Retinal pigment epithelial cell (primary cell): ENCODE results near the gene CSF1R.
"Not testable (repeated sequence)": the region's sequence is repeated elsewhere in the genome, so short reads cannot be mapped to it uniquely, and the experiment has no call there.

Experiments
- DNase-seq: peaks from one replicate; pipeline ENCODE4 v3.0.0-alpha.2; 2010; ENCODE audit warnings: low read depth
- H3K4me3 ChIP-seq: 2 replicates; pipeline ENCODE4 v1.5.1; 2011; ENCODE audit warnings: mild to moderate bottlenecking, low read length, control low read depth, moderate library complexity
- TF ChIP-seq, protein P1 (sequence below): conservative IDR thresholded peaks from 2 replicates; pipeline ENCODE4 v1.5.1; 2011; ENCODE audit warnings: low read depth, low read length, control low read depth, inconsistent platforms

CSF1R gene

DNA sequence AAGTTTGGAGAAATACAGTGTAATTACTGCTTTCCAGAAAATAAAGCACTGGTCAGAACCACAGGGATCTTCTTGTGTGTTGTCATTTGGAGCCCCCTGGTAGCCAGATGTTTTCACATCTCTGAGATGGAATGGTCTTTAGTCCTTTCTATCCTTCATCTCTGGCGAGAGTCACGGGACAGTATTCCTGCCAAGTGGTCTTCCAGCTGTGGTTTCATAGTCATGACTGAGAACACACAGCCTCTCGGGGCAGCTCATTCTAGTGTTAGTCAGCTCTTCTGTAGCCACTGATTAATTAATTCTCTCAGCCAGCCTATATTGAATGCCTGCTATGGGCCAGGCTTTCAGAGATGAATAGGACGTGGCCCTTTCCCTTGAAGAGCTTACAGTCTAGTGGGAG, 51.7 kb downstream of the CSF1R start:
- TF ChIP-seq, protein P1, sequence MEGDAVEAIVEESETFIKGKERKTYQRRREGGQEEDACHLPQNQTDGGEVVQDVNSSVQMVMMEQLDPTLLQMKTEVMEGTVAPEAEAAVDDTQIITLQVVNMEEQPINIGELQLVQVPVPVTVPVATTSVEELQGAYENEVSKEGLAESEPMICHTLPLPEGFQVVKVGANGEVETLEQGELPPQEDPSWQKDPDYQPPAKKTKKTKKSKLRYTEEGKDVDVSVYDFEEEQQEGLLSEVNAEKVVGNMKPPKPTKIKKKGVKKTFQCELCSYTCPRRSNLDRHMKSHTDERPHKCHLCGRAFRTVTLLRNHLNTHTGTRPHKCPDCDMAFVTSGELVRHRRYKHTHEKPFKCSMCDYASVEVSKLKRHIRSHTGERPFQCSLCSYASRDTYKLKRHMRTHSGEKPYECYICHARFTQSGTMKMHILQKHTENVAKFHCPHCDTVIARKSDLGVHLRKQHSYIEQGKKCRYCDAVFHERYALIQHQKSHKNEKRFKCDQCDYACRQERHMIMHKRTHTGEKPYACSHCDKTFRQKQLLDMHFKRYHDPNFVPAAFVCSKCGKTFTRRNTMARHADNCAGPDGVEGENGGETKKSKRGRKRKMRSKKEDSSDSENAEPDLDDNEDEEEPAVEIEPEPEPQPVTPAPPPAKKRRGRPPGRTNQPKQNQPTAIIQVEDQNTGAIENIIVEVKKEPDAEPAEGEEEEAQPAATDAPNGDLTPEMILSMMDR: no peak
- DNase-seq: no peak
- no peak overlapping the region for H3K4me3 ChIP-seq

DNA sequence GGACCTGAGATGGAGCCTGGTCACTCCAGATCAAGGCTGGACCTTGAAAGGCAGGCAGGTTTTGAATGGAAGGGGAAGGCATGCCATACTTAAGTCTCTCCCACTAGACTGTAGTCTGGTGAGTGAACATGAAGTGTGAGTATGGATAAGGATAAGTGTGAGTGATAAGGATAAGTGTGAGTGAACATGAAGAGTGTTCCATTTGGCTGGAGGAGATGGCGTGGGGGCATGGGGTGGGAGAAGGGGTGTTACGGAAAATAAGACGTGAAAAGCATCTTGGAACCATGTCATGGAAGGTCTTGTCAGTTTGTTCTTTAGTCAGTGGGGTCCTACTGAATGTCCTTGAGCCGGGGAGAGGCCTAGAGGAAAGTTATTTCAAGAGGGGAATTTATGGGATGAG, 53.0 kb downstream of the CSF1R start:
- TF ChIP-seq, protein P1: no peak
- no peak for DNase-seq
- no peak overlapping the region for H3K4me3 ChIP-seq

DNA sequence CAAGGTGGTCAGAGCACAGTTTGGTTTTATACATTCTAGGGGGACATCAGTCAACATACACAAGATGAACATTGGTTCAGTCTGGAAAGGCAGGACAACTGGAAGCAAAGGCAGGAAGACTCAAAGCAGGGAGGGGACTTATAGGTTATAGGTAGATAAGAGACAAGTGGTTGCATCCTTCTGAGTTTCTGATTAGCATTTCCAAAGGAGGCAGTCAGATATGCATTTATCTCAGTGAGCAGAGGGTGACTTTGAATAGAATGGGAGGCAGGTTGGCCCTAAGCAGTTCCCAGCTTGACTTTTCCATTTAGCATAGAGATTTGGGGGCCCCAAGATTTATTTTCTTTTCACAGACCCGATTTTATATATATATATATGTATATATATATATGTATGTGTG, 58.3 kb downstream of the CSF1R start:
- DNase-seq: not testable (repeated sequence)

DNA sequence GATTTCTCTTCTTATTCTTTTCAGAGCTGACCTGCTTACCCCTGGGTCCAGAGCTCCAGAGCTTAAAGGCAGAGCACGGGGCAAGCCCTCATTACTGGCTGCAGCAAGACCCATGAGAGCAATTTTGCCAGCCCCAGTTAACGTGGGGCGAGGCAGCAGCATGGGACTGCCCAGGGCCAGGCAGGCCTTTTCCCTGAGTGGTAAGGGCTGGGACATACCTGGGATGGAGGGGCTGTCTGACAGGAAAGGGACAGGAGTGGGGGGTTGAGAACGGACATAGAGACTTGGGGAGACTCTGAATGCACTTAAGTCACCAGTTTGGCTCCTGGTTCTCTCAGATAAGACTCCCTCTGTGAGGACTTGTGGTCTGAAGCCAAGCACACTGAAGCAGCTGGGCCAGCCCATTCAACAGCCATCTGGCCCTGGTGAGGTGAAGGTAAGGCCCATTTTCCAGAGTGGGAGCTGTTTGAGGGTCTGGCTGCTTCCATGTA, 59.6 kb downstream of the CSF1R start:
- no peak for DNase-seq
- no peak overlapping the region for H3K4me3 ChIP-seq
- TF ChIP-seq, protein P1: no peak

More for the DNA sequence above, 58.3 kb downstream of the CSF1R start:
- H3K4me3 ChIP-seq: not testable (repeated sequence)

DNA sequence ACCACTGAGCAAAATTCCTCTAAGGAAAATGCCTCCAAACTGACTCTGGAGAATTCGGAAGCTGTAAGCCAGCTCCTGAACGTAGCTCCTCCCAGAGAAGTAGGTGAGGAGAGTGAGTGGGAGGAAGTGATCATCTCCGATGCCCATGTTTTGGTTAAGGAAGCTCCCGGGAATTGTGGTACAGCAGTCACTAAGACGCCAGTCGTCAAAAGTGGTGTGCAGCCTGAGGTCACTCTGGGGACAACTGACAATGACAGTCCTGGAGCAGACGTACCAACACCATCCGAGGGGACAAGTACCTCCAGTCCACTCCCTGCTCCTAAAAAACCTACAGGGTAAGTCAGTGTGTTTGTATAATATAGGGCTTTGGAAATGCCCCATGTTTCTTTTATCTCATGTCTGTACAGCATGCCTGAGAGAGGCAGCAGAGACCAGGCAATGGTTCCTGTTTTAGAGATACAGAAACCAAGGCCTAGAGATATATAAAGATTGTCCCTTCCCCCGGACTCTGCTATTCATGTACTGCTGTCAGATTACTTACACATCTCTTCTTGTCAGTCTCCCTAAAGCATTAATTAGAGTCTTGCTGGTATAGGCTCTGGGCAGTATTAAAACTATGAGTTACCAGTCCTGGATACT, 61.9 kb downstream of the CSF1R start:
- TF ChIP-seq, protein P1: no peak
- no peak overlapping the region for H3K4me3 ChIP-seq
- no peak for DNase-seq

DNA sequence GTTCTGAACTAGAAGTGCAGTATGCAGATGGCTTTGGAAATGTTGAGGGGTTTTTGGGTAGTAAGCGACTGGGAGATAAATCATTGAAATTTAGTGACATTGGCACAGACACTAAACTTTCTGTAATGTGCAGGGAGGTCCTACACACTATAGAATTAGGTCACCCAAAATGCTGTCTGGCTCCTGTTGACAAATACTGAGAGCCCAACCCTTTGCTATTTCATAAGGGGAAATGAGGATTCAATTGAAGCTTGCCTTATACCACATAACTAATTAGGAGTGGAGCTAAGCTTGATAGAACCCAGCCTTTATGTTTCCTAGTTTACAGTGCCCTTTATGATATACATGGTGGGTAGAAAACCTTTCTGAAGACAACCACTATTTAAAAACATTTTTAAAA, 63.2 kb downstream of the CSF1R start:
- H3K4me3 ChIP-seq: no peak overlapping the region
- DNase-seq: no peak
- TF ChIP-seq, protein P1: no peak

DNA sequence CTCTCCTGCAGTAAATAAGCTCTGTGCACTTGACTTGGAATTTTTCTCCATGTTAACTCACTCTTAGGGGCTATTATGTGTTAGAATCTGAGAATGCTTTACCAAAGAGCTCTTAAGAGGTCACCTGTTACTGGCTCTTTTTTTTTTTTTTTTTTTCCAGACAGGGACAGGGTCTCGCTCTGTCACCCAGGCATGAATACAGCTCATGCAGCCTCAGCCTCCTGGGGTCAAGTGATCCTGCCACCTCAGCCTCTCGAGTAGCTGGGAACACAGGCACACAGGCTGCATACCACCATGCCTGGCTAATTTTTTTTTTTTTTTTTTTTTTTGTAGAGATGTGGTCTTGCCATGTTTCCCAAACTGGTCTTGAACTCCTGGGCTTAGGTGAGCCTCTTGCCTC, 63.7 kb downstream of the CSF1R start:
- H3K4me3 ChIP-seq: no peak overlapping the region
- no peak for DNase-seq
- TF ChIP-seq, protein P1: no peak

DNA sequence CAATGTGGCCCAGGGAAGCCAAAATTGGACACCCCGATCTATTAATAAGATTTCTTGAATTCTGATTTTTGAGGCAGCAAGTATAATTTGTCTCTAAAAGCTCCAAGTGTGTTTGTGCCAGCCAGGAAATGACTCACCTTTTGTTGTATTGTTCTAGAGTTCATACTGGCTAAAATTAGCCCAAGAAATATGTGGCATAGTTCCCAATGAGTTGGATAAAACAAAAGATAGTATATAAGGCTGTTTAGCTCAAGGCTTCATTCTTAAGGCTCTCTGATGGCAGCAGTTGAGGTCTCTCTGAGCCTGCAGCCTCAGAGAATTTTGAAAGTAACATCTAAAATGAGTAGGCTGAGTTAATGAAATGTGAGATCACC, 64.2 kb downstream of the CSF1R start:
- TF ChIP-seq, protein P1: no peak
- peak overlapping the region; percentile 6 for H3K4me3 ChIP-seq
- peak; percentile 94 for DNase-seq
